ENCODE data around the gene HORMAD1.
"Not testable (repeated sequence)": the region's sequence is repeated elsewhere in the genome, so short reads cannot be mapped to it uniquely, and the experiment has no call there.

Gene HORMAD1

GRCh38 chr1:150696995-150697927 lies 23.4 kb downstream of the HORMAD1 start, which contains the start of gene GOLPH3L:
GOLPH3L (minus strand) TSS chr1:150697154; CDS start chr1:150694838, 2,316 bp downstream.
- peak; percentile 97 for DNase-seq (ENCODE audit: low read depth)

- no peak for DNase-seq (ENCODE audit: low read depth)
Observed at GRCh38 chr1:150696590-150696989, 24.1 kb downstream of the HORMAD1 start.

- DNase-seq (ENCODE audit: low read depth): no peak
Observed at GRCh38 chr1:150696162-150696561, 24.5 kb downstream of the HORMAD1 start.

- no peak for DNase-seq (ENCODE audit: low read depth)
Observed at GRCh38 chr1:150695561-150695960, 25.1 kb downstream of the HORMAD1 start.

- no peak for DNase-seq (ENCODE audit: low read depth)
Observed at GRCh38 chr1:150692720-150693119, 28.0 kb downstream of the HORMAD1 start.

- DNase-seq (ENCODE audit: low read depth): no peak
Observed at GRCh38 chr1:150688763-150689162, 31.9 kb downstream of the HORMAD1 start.

GRCh38 chr1:150686275-150686674 lies 34.4 kb downstream of the HORMAD1 start:
- DNase-seq (ENCODE audit: low read depth): no peak

- DNase-seq (ENCODE audit: low read depth): no peak
Observed at GRCh38 chr1:150683914-150684313, 36.8 kb downstream of the HORMAD1 start.

- DNase-seq (ENCODE audit: low read depth): no peak
Observed at GRCh38 chr1:150678988-150679387, 41.7 kb downstream of the HORMAD1 start.

GRCh38 chr1:150674881-150675280 lies 45.8 kb downstream of the HORMAD1 start:
- DNase-seq (ENCODE audit: low read depth): no peak

- no peak for DNase-seq (ENCODE audit: low read depth)
Observed at GRCh38 chr1:150663321-150663720, 57.4 kb downstream of the HORMAD1 start.

GRCh38 chr1:150662811-150663210 lies 57.9 kb downstream of the HORMAD1 start:
- no peak for DNase-seq (ENCODE audit: low read depth)

- DNase-seq (ENCODE audit: low read depth): no peak
Observed at GRCh38 chr1:150661156-150661555, 59.5 kb downstream of the HORMAD1 start.

- no peak for DNase-seq (ENCODE audit: low read depth)
Observed at GRCh38 chr1:150660584-150660983, 60.1 kb downstream of the HORMAD1 start.

- DNase-seq (ENCODE audit: low read depth): not testable (repeated sequence)
Observed at GRCh38 chr1:150657064-150657463, 63.6 kb downstream of the HORMAD1 start.

- not testable (repeated sequence) for DNase-seq (ENCODE audit: low read depth)
Observed at GRCh38 chr1:150654635-150655034, 66.1 kb downstream of the HORMAD1 start.

GRCh38 chr1:150650193-150650592 lies 70.5 kb downstream of the HORMAD1 start:
- DNase-seq (ENCODE audit: low read depth): no peak

GRCh38 chr1:150649441-150650075 lies 71.1 kb downstream of the HORMAD1 start:
- no peak for DNase-seq (ENCODE audit: low read depth)
